HTERT RPE-1 (cell line): ENCODE measurements around the gene STPG3.

ENCODE experiments used
- in situ Hi-C: fragments of 300-500 bp; cut with MboI; formaldehyde crosslinking; loops from 4 replicates; pipeline ENCODE4 v1.14.3; 2020; ENCODE audit warnings: low sequenced_read_pairs

The STPG3 gene

DNA sequence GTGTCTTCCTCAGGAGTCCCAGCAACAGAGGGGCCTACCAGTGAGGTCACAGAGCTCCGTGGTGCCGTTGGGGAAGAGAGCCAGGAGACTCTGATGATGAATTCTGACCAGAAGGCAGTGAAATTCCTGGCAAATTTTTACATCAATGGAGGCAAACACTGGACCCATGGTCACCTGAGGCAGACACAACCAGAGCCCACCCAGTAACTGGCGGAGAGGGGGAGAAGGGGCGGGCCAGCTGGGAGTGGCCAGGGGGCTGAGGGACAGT is at the start of gene STPG3:
STPG3 (plus strand) TSS at position 93 of the 268 bp plus-strand sequence; CDS start at position 94, 1 bp downstream.
- in situ Hi-C loops: no loop called here

DNA sequence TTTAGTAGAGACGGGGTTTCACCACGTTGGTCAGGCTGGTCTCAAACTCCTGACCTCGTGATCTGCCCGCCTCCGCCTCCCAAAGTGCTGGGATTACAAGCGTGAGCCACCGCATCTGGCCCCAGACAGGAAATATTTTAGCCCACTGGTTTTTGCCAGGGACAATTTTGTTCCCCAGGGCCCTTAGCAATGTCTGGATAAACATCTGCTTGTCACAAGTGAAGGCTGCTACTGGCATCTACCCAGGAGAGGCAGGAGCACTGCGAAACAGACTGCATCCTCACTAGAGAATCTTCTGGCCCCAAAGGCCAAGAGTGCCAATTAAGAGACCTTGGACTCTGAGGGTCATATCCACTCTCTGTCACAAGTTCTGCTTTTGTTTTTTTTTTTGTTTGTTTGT is 48.1 kb upstream of the STPG3 start:
- in situ Hi-C loops: no loop called here

DNA sequence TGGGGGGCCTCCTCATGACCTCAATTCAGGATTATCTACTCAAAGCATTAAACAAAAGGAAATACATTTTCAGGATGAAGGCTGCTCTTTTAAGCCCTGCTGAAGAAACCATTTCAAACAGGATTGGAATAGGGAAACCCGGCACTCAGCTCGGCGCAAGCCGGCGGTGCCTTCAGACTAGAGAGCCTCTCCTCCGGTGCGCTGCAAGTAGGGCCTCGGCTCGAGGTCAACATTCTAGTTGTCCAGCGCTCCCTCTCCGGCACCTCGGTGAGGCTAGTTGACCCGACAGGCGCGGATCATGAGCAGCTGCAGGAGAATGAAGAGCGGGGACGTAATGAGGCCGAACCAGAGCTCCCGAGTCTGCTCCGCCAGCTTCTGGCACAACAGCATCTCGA is 46.4 kb upstream of the STPG3 start:
- in situ Hi-C loops: no loop called here

DNA sequence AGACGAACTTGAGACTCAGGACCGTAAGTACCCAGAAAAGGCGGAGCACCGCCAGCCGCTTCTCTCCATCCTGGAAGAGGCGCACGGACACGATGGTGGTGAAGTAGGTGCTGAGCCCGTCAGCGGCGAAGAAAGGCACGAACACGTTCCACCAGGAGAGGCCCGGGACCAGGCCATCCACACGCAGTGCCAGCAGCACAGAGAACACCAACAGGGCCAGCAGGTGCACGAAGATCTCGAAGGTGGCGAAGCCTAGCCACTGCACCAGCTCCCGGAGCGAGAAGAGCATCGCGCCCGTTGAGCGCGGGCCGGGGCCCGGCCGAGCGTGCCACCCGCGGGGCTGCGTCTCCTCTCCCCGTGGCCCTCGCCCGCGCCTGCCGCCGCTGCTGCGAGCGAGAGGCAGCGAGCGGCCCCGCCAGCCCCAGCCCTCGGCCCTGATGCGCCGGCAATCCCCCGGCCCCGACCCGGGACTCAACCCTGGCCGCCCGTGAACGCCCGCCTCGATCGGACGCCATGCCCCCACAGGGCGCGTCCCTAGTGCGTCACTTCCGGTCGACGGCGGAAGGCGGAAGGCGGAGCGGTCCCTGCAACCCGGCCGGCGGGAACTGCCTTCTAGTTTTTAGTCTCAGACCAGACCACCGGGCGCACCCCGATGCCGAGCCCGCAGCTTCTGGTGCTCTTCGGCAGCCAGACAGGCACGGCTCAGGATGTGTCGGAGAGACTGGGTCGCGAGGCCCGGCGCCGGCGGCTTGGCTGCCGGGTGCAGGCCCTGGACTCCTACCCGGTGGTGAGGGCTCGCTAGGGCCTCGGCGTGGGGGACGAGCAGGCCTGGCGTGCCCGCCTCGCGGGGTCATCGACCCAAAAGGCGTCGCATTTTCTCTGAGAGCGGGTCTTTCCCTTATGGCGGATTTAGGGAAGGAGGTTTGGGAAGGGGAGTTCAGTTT is 45.7 kb upstream of the STPG3 start, which contains the start of the genes NDOR1 and TMEM203:
NDOR1 (plus strand) TSS at position 575 of the 944 bp plus-strand sequence; CDS start at position 653, 78 bp downstream.
TMEM203 (minus strand) TSS at position 523 of the 944 bp plus-strand sequence; CDS start at position 289, 234 bp downstream.
- in situ Hi-C loops: no loop called here

DNA sequence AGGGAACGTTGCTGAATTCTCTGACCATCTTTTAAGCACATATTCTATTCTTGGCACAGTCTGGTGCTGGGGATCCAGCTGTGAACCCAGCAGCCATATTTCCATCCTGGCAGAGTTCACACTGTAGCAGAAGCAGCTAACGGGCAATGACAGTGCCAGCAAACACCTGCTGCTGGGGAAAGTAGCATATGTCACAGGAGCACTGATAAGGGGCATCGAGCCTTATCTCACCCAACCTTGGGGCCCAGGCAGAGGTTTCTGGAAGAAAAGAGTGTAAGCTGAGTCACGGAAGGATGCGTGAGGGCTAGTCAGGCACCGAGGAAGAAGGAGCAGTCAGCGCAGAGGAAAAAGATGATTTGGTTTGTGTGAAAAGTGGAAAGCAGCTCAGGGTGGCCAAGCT is 44.5 kb upstream of the STPG3 start:
- in situ Hi-C loops: no loop called here

DNA sequence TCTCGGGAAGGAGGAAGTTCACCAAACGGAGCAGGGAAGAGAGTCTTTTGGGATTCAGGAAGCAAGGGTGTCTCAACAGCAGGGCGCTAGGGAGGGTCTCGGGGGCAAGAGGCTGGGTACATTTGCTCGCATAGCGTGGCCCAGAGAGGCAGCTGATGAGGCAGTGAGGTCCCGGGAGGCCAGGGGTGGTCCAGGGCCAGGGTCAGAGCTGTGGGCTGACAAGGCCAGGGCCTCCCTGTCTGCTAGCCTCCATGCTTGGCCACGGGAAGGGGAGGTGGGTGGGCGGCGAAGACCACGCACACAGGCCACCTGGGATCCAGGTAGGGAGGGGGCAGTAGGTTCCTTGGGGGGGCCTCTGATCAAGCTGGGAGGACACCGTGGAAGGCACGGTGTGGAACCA is 39.6 kb upstream of the STPG3 start:
- in situ Hi-C loops: no loop called here

DNA sequence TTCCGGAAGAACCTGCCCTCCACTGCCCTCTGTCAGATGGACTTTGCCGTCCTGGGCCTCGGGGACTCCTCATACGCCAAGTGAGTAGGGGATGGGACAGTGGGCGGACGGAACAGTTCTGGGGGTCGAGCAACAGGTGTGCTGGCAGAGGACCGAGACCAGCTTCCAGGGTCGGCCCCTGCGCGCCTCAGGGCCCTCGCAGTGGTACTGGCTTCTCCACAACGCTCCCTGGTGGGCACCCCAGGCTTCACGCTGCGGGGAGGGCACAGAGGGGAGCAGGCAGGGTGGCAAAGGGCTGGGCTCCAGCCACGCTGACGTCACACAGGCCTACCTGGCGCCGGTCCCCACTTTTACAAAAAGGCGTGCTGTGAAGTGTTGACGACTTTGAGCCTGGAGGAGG is 38.6 kb upstream of the STPG3 start:
- in situ Hi-C loops: no loop called here

DNA sequence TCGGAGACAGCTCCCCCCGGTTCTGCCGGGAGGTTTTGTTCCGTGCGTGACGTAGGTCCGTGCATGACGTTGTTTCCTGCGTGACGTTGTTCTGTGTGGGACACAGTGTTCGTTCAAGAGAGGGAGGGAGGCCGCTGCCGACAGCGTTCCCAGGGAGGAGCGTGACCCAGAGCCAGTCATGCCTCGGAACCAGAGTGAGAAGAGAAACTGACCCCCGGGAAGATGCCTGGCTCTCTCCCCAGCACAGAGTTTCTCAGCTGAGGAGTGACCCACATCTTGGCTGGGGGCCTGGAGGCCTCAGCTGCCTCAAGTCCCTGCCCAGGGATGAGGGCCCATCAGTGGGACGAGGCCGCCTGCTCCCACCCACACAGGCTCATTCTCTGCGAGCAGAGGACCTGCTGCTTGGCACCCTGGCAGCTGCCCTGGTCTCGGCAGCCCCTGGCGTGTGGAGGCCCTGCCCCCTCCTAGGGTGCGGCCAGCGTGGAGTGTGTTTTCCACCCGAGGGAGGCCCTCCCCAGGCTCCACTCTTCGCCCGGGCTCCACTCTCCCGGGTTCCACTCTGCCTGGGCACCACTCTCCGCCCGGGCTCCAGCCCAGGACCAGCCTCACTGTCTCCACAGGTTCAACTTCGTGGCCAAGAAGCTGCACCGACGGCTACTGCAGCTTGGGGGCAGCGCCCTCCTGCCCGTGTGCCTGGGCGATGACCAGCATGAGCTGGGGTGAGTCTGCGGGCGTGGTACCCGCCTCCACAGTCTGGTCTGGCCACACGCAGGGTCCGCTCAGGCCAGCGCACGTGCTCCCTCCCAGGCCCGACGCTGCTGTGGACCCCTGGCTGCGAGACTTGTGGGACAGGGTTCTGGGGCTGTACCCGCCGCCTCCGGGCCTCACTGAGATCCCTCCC is 37.7 kb upstream of the STPG3 start:
- in situ Hi-C loops: no loop called here

DNA sequence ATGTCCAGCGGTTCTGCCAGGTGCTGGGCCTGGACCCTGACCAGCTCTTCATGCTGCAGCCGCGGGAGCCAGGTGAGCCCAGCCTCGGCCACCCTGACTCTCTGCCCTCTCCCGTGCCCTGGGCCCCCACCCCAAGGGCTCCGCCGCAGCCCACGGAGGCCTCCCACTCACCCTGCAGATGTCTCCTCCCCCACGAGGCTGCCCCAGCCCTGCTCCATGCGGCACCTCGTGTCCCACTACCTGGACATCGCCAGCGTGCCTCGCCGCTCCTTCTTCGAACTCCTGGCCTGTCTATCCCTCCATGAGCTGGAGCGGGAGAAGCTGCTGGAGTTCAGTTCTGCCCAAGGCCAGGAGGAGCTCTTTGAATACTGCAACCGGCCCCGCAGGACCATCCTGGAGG is 36.5 kb upstream of the STPG3 start:
- in situ Hi-C loops: no loop called here

DNA sequence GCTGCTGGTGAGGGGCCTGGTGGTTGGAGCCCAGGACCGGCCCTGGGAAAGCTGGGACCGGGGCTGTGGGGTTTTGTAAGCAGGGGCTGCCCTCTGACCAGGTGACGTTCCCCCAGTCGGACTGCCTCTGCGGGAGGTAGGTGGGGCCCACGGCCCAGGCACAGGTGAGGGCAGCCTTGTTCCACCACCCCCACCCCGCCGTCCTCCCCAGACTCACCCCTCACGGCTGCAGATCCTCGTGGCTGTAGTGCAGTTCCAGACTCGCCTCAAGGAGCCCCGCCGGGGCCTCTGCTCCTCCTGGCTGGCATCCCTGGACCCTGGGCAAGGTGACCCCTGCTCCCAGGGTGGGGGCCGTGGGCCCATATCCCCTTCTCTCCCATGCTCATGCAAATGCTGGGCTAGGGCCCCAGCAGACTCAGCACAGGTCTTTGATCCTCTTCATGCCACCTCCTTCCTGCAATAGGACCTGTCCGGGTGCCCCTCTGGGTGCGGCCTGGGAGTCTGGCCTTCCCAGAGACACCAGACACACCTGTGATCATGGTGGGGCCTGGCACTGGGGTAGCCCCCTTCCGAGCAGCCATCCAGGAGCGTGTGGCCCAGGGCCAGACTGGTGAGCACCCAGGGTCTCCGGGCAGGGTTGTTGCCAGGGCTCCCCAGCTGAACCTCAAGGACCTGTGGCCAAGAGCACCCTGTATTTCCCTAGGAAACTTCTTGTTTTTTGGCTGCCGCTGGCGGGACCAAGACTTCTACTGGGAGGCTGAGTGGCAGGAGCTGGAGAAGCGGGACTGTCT is 35.7 kb upstream of the STPG3 start:
- in situ Hi-C loops: no loop called here

DNA sequence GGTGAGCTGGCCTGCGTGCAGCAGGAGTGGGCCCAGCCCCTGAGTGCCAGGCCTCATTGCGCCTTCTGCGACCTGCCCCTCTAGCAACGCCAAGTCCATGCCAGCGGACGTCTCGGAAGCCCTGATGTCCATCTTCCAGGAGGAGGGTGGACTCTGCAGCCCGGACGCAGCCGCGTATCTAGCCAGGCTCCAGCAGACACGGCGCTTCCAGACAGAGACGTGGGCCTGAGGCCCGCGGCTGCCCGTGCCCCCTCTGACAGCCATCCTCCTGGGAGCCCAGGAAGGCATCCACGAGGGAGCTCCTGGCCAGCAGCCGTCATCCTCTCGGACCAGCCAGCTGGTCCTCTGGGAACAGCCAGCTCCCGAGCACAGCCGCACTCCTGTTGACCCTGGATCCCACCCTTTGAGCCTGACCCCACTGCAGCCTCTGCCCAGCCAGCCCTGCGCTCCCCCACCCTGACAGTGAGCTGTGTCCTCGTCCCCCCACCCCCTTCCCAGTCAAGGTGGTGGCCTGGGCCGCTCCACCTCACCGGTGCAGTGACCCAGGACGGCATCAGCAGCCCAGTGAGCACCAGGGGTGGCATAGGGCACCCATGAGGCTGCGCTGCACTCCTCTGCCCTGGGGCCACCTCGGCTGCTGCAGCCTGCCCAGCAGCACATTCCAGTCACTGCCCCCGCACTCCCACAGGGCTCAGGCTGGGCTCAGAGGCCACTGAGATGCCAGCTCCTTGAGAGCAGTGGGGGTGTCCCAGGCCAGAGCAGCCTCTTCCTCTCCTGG is 34.7 kb upstream of the STPG3 start:
- in situ Hi-C loops: no loop called here

DNA sequence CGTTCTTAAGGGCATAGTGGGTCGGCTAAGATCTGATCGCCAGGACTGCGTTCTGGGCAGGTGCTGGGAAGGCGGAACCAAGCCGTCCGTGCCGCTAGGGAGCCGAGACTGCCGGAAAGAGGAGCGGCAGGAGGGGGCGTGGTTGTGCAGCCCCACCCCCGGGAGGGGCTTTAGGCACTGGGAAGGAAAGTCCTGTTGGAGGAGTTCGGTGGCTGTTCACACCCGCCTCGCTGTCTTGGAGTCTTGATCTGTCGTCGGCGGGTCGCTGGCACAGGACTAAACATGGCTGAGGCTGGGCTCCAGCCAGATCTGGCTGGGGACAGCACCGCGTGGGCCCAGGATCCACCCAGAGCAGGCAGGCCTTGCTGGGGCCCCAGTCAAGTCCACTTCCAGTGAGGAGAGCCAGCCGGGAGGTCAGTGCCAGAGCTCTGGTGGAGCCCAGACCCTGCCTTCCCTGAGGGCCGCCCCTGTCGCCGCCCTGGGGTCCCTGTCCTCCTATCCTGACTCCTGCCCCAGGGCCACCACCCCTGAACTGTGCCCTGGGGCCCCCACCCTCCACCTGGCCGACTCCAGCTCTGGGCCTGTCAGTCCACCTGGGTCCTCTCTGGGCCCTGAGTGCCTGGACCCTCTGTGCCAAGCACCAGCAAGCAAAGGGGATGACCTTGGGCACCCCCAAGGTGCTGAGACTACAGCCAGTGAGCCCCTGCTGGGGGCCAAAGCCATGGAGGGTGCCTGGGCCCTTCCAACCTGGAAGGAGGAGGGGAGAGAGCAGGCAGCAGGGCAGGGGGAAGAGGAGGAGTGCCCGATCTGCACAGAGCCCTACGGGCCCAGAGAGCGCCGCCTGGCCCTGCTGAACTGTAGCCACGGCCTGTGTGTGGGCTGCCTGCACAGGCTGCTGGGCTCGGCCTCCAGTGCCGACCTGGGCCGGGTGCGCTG is 33.5 kb upstream of the STPG3 start:
- in situ Hi-C loops: no loop called here

DNA sequence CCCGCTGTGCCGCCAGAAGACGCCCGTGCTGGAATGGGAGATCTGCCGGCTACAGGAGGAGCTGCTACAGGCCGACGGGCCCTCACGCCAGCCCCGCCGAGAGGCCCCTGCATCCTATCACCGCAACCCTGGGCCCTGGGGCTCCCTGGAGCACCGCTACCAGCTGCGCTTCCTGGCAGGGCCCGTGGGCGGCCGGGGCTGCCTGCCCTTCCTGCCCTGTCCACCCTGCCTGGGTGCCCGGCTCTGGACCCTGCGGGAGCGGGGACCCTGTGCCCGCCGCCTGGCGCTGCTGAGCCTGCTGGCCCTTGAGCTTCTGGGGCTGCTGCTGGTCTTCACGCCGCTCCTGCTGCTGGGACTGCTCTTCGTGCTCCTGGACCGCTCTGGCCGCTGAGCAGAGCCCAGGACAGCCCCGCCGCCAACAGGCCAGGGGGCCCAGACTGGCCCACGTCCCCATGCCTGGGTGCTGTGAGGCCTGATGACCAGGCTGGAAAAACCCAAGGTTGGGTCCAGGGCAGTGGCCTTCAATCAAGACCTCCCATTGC is 32.8 kb upstream of the STPG3 start:
- in situ Hi-C loops: no loop called here

DNA sequence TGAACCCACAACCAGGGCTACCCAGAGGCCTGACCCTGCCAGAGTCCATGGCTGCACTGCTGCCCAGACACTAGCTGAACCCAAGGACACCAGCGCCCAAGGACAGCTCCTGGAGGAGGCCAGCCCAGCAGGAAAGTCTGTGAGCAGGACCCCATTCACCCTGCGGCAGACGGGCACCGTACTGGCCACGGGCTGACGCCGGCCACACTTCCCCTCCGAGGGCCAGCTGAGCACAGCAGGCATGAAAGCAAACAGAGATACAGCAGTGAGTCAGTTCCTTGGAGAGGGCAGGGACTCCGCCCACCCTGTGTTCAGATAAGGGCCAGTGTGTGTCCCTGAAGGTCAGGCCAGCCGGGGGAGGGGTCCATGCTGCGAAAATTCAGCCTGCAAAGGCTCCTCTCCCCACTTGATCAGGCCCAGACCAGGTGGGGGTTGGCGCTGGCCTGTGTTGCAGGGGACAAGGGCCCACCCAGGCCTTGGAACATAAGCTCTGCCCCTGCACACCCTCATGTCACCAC is 32.3 kb upstream of the STPG3 start:
- in situ Hi-C loops: no loop called here

DNA sequence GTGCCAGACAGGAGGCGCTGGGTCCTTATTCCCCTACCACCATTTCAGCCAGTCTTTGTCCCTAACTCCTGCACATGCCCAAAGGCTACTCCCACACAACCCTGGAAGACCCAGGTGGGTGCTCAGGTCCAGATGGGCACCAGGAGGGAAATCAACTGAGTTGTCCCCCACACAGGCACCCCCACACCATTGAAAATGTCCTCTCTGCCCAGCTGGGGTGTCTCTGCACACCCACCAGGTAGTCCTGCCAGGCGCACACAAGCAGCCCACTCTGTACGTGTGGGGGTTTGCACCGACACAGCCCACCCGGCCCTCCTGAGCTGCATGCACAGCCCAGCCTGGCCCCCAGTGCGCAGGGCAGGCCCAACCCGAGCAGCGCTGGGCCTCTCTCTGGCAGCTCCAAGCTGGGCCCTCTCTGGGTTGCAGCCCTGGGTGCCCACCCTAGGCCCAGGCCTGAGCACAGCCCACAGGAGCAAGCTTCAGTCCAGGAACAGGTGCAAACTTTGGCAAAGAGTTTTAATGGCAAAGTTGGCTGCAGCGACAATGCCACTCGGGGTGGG is 31.2 kb upstream of the STPG3 start:
- in situ Hi-C loops: no loop called here

DNA sequence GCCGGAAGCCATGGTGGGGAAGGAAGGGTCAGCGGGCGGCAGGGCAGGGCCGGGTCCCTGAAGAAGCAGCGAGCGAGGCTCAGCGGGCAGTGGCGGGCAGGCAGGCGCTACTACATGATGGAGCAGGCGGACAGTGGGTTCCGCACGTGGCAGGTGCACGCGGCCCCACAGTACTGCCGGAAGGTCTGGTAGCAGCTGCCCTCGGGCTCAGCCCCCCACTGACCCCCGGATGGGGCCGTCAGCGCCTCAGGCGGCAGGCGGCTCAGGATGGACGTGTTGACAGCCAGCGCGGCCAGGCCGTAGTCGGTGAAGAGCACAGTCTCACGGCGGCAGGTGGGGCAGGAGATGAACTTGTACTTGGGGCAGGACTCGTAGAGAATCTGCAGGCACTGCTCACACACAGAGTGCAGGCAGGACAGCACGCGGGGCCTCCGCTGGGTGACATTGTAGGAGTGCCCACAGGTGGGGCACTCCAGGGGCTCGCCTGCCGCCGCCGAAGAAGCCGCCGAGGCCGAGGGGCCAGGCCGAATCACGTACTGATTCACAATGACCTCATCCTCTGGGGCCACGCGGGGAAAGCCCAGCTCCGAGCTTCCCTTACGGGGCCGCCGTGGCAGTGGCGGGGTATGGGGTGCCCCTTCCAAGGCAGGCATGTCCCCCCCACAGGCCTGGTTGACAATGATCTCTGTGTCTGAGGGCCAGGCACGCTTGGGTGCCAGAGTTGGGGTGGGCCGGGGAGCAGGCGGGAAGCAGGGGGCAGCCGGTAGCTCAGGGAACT is 30.6 kb upstream of the STPG3 start:
- in situ Hi-C loops: no loop called here

DNA sequence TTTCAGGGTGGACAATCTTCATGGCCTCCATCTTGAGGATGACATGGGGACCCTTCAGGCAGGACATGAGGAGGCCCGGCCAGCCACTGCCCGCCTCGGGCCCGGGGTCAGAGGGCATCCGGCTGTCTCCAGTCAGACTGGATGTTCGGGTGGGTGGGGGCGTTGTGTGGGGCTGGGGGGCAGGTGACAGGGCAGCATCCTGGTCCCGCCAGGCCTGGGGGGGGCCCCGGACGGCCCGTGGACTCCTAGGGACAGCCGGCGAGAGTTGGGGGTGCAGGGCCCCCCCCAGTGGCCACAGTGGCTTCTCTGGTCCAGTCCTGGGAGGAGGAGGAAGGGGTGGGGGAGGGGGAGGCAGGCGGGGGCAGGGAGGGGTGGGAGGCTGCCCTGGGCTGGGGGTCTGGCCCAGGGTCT is 30.0 kb upstream of the STPG3 start:
- in situ Hi-C loops: no loop called here
